GM23338 (cell line): ENCODE measurements around the gene EPHA4. TPM values are rescaled to one million over a fixed set of nuclear protein-coding genes. Genes with fewer than 3 reads are reported as not detected.

Experiments used
- ATAC-seq: fragments of 200-7000 bp; cut with Tn5 transposase; 3 replicates; pipeline ENCODE4 v1.9.1; 2020
- DNase-seq: peaks from one replicate; pipeline ENCODE4 v3.0.0-alpha.2; 2015; ENCODE audit warnings: low spot score
- H2AFZ ChIP-seq: fragments of 200-600 bp; sonication (generic); 2 replicates; pipeline ENCODE4 v1.8.0; 2016; ENCODE audit warnings: antibody characterized with exemption, mild to moderate bottlenecking, moderate library complexity
- H3F3A ChIP-seq: fragments of 200-600 bp; sonication (generic); replicated peaks from 2 replicates; pipeline ENCODE4 v1.8.0; 2017; ENCODE audit warnings: antibody characterized with exemption, mixed run types, low read depth
- H3K27ac ChIP-seq: fragments of 200-600 bp; sonication (generic); 2 replicates; pipeline ENCODE4 v1.6.1; 2016; ENCODE audit warnings: low read depth
- H3K27me3 ChIP-seq: fragments of 200-600 bp; sonication (generic); 2 replicates; pipeline ENCODE4 v1.8.0; 2016; ENCODE audit warnings: mild to moderate bottlenecking, mixed run types, moderate library complexity; ENCODE audit not compliant: insufficient read depth
- H3K36me3 ChIP-seq: fragments of 200-600 bp; sonication (generic); 2 replicates; pipeline ENCODE4 v1.8.0; 2016; ENCODE audit warnings: mild to moderate bottlenecking; ENCODE audit not compliant: insufficient read depth
- H3K4me1 ChIP-seq: fragments of 200-600 bp; sonication (generic); 2 replicates; pipeline ENCODE4 v1.8.0; 2016; ENCODE audit warnings: mild to moderate bottlenecking, moderate library complexity; ENCODE audit not compliant: insufficient read depth
- H3K4me2 ChIP-seq: fragments of 200-600 bp; sonication (generic); 2 replicates; pipeline ENCODE4 v1.7.1; 2017; ENCODE audit warnings: mixed run types
- H3K4me3 ChIP-seq: fragments of 200-600 bp; sonication (generic); 2 replicates; pipeline ENCODE4 v1.6.1; 2016; ENCODE audit warnings: mixed run types
- H3K79me2 ChIP-seq: fragments of 200-600 bp; sonication (generic); replicated peaks from 2 replicates; pipeline ENCODE4 v1.8.0; 2017; ENCODE audit warnings: mild to moderate bottlenecking; ENCODE audit not compliant: insufficient read depth
- H3K9me2 ChIP-seq: fragments of 200-600 bp; sonication (generic); 2 replicates; pipeline ENCODE4 v1.8.0; 2017; ENCODE audit not compliant: insufficient read depth
- H4K20me1 ChIP-seq: fragments of 200-600 bp; sonication (generic); replicated peaks from 2 replicates; pipeline ENCODE4 v1.8.0; 2017; ENCODE audit warnings: mild to moderate bottlenecking; ENCODE audit not compliant: insufficient read depth
- H3K27ac Mint-ChIP-seq: 2 replicates; pipeline ENCODE4 v1.8.0; 2020; ENCODE audit warnings: inconsistent platforms, mild to moderate bottlenecking, moderate library complexity, mixed read lengths
- H3K27me3 Mint-ChIP-seq: 3 replicates; pipeline ENCODE4 v1.8.0; 2022; ENCODE audit warnings: low read depth, mild to moderate bottlenecking, moderate library complexity, mixed read lengths, inconsistent platforms; ENCODE audit not compliant: insufficient read depth, poor library complexity
- H3K36me3 Mint-ChIP-seq: 3 replicates; pipeline ENCODE4 v1.8.0; 2021; ENCODE audit warnings: low read depth, mild to moderate bottlenecking, inconsistent platforms, moderate library complexity, mixed read lengths
- H3K4me1 Mint-ChIP-seq: 3 replicates; pipeline ENCODE4 v1.8.0; 2020; ENCODE audit warnings: mild to moderate bottlenecking, inconsistent platforms, mixed read lengths
- H3K4me3 Mint-ChIP-seq: 3 replicates; pipeline ENCODE4 v1.8.0; 2021; ENCODE audit warnings: moderate library complexity, mild to moderate bottlenecking, inconsistent platforms, mixed read lengths
- H3K9me3 Mint-ChIP-seq: 3 replicates; pipeline ENCODE4 v1.8.0; 2020; ENCODE audit warnings: moderate library complexity, mild to moderate bottlenecking, inconsistent platforms, mixed read lengths
- CREB1 ChIP-seq: fragments of 250-450 bp; sonication (Bioruptor Pico); IDR thresholded peaks from 2 replicates; pipeline ENCODE4 v1.5.0; 2020; ENCODE audit warnings: low read depth, mild to moderate bottlenecking, moderate library complexity
- CTCF ChIP-seq, 2 experiments: fragments of 200-600 bp in 1 of 2; sonication (generic) in 1 of 2; conservative IDR thresholded peaks; 2 replicates each; pipeline versions ENCODE4 v1.5.1 to v1.6.1; 2016 to 2017; ENCODE audit warnings: antibody characterized with exemption in 2 of 2, low read depth in 2 of 2, mild to moderate bottlenecking in 2 of 2, moderate library complexity in 1 of 2
- ETS1 ChIP-seq: IDR thresholded peaks from 2 replicates; pipeline ENCODE4 v1.6.1; 2016; ENCODE audit warnings: antibody characterized with exemption
- EZH2phosphoT487 ChIP-seq: fragments of 200-600 bp; sonication (generic); IDR thresholded peaks from one replicate; pipeline ENCODE4 v1.8.1; 2018; ENCODE audit warnings: antibody characterized with exemption; ENCODE audit not compliant: unreplicated experiment
- JUNB ChIP-seq: IDR thresholded peaks from one replicate; pipeline ENCODE4 v1.6.1; 2016; ENCODE audit warnings: antibody characterized with exemption; ENCODE audit not compliant: unreplicated experiment
- NANOG ChIP-seq: IDR thresholded peaks from 2 replicates; pipeline ENCODE4 v1.6.1; 2016; ENCODE audit warnings: antibody characterized with exemption, borderline replicate concordance
- POLR2AphosphoS5 ChIP-seq: IDR thresholded peaks from 2 replicates; pipeline ENCODE4 v1.6.1; 2016; ENCODE audit warnings: antibody characterized with exemption, low read depth
- STAT1 ChIP-seq: IDR thresholded peaks from one replicate; pipeline ENCODE4 v1.6.1; 2016; ENCODE audit warnings: antibody characterized with exemption; ENCODE audit not compliant: unreplicated experiment
- ZNF114 ChIP-seq: fragments of 250-450 bp; sonication (Bioruptor Pico); IDR thresholded peaks from 2 replicates; pipeline ENCODE4 v1.5.0; 2020; ENCODE audit warnings: mild to moderate bottlenecking, moderate library complexity
- ZNF331 ChIP-seq: fragments of 250-450 bp; sonication (Bioruptor Pico); IDR thresholded peaks from 2 replicates; pipeline ENCODE4 v1.5.0; 2020; ENCODE audit warnings: low read depth, mild to moderate bottlenecking, moderate library complexity
- polyA plus RNA-seq: library from polyadenylated mRNA; unstranded; fragments of >200 nt; fragmentation: Nextera tagmentation; extraction: Ambion mirVana; gene quantifications from 2 replicates; pipeline ENCODE4 v1.2.1, GENCODE V29; 2016
- total RNA-seq: library from RNA; depleted of rRNA; stranded (reverse); fragments of >200 nt; shearing (Covaris generic); gene quantifications from 2 replicates; pipeline ENCODE4 v1.2.3, GENCODE V29; 2014

Gene EPHA4
- total and polyA plus RNA-seq, 2 experiments from 2014 or later, result 4.1 to 6.2 TPM

GRCh38 chr2:221377066-221377465 is 195.0 kb downstream of the EPHA4 start:
- Histone ChIP-seq H3K4me3 (no peak overlapping the region), H3K9me2 (peaks cover 5% of the 10 kb centered on the region), H3K4me1 (peaks cover 8% of the 10 kb centered on the region), H3K79me2 (no peaks in the 10 kb centered on the region), H3K27me3 (no peaks in the 10 kb centered on the region), H4K20me1 (no peaks in the 10 kb centered on the region), H3K36me3 (no peaks in the 10 kb centered on the region), H3K27ac (no peak overlapping the region), H3K4me2 (no peak overlapping the region), H3F3A (no peaks in the 10 kb centered on the region), H2AFZ (no peak overlapping the region)
- no peaks in the 10 kb centered on the region for H3K36me3 Mint-ChIP-seq
- peaks cover 24% of the 10 kb centered on the region for H3K4me1 Mint-ChIP-seq
- DNase-seq (no peak), ATAC-seq (no peak)
- peaks cover 3% of the 10 kb centered on the region for H3K27me3 Mint-ChIP-seq
- TF ChIP-seq STAT1 (no peak), NANOG (no peak), CTCF (conservative IDR thresholded peaks at IDR 0.05; ENCODE audit: low read depth in 2 of 2) (no peak), ETS1 (no peak), EZH2phosphoT487 (no peak)
- no peak overlapping the region for H3K4me3 Mint-ChIP-seq
- H3K27ac Mint-ChIP-seq, result no peak overlapping the region
- H3K9me3 Mint-ChIP-seq, result no peaks in the 10 kb centered on the region; the same call in 2 of the 3 replicates

- no peak for DNase-seq
- TF ChIP-seq ETS1 (no peak), JUNB (no peak), STAT1 (no peak), POLR2AphosphoS5 (no peak), EZH2phosphoT487 (no peak), CTCF (conservative IDR thresholded peaks at IDR 0.05; ENCODE audit: low read depth in 2 of 2) (no peak), ZNF331 (CRISPR knock-in tag) (no peak), CREB1 (CRISPR knock-in tag) (no peak), ZNF114 (no peak)
These were observed 197.9 kb downstream of the EPHA4 start for GRCh38 chr2:221374234-221374633.

More at GRCh38 chr2:221374234-221374633, 197.9 kb downstream of the EPHA4 start:
- peaks cover 5% of the 10 kb centered on the region for H3K9me2 ChIP-seq
- peaks cover 35% of the 10 kb centered on the region for H3K4me1 Mint-ChIP-seq
- no peaks in the 10 kb centered on the region for H3K36me3 ChIP-seq
- H3K4me1 ChIP-seq, result peaks cover 12% of the 10 kb centered on the region
- H3F3A ChIP-seq, result no peaks in the 10 kb centered on the region
- H4K20me1 ChIP-seq, result no peaks in the 10 kb centered on the region
- no peak overlapping the region for H3K4me2 ChIP-seq
- H3K4me3 ChIP-seq, result no peak overlapping the region
- no peaks in the 10 kb centered on the region; the same call in 2 of the 3 replicates for H3K9me3 Mint-ChIP-seq
- H3K27ac ChIP-seq, result no peak overlapping the region
- H3K79me2 ChIP-seq, result no peaks in the 10 kb centered on the region
- no peak overlapping the region for H3K27ac Mint-ChIP-seq
- H3K36me3 Mint-ChIP-seq, result 0 out of 3 replicates have a peak, but pooled peaks cover 2% of the 10 kb centered on the region
- H2AFZ ChIP-seq, result no peak overlapping the region
- H3K27me3 Mint-ChIP-seq, result peaks cover 8% of the 10 kb centered on the region
- ATAC-seq, result no peak
- no peaks in the 10 kb centered on the region for H3K27me3 ChIP-seq
- no peak overlapping the region for H3K4me3 Mint-ChIP-seq
